GM13977 (cell line): ENCODE results near the gene KRT10.

Experiments
- DNase-seq: peaks from one replicate; pipeline ENCODE4 v3.0.0; 2012; ENCODE audit warnings: low spot score
- CTCF ChIP-seq: IDR thresholded peaks from 2 replicates; pipeline ENCODE4 v1.5.1; 2012; ENCODE audit warnings: mild to moderate bottlenecking, control low read depth; ENCODE audit not compliant: insufficient read depth; ENCODE audit errors: extremely low read depth, missing control alignments
- in situ Hi-C: fragments of 300-500 bp; cut with MboI; formaldehyde crosslinking; loops from one replicate; pipeline ENCODE4 v1.12.0; 2022; ENCODE audit warnings: low sequenced_read_pairs, low pct_unique_long_range_greater_than_20kb, mixed read lengths, inconsistent platforms; ENCODE audit not compliant: unreplicated experiment

KRT10 gene

GRCh38 chr17:40825599-40825998 lies 3.2 kb upstream of the KRT10 start:
- in situ Hi-C loops: no loop called here

GRCh38 chr17:40824015-40824832 lies 1.8 kb upstream of the KRT10 start:
- in situ Hi-C loops: no loop called here
- no peak for DNase-seq
- TF ChIP-seq CTCF: no peak

More at GRCh38 chr17:40825599-40825998, 3.2 kb upstream of the KRT10 start:
- no peak for TF ChIP-seq CTCF
- no peak for DNase-seq

- in situ Hi-C loops: no loop called here
- DNase-seq: no peak
- TF ChIP-seq CTCF: no peak
Measured at GRCh38 chr17:40821536-40821935, 878 bp downstream of the KRT10 start.

- in situ Hi-C loops: no loop called here
- no peak for TF ChIP-seq CTCF
- DNase-seq: no peak
Measured at GRCh38 chr17:40820228-40820838, 2.1 kb downstream of the KRT10 start.

GRCh38 chr17:40819528-40820125 lies 2.8 kb downstream of the KRT10 start:
- in situ Hi-C loops: no loop called here
- DNase-seq: no peak

More at GRCh38 chr17:40819528-40820125, 2.8 kb downstream of the KRT10 start:
- TF ChIP-seq CTCF: no peak
